ENCODE measurements around the gene SLC1A7.

The SLC1A7 gene

DNA sequence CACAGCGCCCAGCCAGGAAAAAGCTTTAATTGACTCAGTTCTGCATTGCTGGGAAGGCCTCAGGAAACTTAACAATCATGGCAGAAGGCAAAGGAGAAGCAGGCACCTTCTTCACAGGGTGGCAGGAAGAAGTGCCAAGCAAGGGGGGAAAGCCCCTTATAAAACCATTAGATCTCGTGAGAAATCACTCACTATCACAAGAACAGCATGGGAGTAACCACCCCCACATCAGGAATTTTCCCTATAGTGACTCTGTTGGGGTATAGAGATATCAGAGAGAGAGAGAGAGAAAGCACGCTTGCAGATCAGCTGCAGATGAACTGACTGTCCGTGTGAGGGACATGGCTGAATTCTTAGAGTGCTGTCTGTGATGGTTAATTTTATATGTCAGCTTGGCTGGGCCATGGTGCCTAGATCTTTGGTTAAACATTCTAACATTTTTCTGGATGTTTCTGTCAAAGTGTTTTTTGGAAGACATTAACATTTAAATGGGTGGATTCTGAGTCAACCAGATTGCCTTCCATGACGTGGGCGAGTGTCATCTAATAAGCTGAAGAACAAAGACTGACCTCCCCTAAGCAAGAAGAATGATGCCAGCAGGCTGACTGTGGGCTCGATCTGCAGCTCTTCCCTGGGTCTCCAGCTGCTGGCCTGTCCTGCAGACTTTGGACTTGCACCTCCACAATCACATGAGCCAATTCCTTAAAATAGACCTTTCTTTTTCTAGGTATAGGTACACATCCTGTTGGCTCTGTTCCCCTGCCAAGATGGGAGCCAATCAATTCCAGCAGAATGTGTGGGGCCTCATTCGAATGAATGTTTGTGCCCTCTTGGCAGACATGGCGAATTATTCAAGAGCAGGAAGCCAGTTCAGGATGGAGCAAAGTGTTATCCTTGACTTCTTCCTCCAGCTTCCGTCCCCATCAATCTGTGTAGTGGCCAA lies 32.8 kb upstream of the SLC1A7 start:
- no peak for DNase-seq
- Histone ChIP-seq H3K27me3 (replicated peaks in 2 of 5; ENCODE audit: control insufficient read depth in 4 of 5, insufficient read depth in 5 of 5, low read length in 4 of 5) (peaks cover 0 to 14% (median 4%) of the 10 kb centered on the region in 5 experiments), H3K9me3 (ENCODE audit: control extremely low read depth in 1 of 5, control insufficient read depth in 4 of 5, insufficient read depth in 2 of 5, low read depth in 1 of 5, low read length in 4 of 5) (no peaks in the 10 kb centered on the region), H3K27ac (ENCODE audit: insufficient read depth in 1 of 2, low read depth in 1 of 2, low read length in 2 of 2, poor library complexity in 1 of 2, severe bottlenecking in 2 of 2) (no peak overlapping the region), H3K4me3 (ENCODE audit: control insufficient read depth in 1 of 7, extremely low read depth in 1 of 7, insufficient read depth in 4 of 7, low read depth in 2 of 7, low read length in 6 of 7) (no peak overlapping the region), H3K4me1 (ENCODE audit: control extremely low read depth in 1 of 4, control insufficient read depth in 4 of 4, insufficient read depth in 4 of 4, low read length in 3 of 4) (no peaks in the 10 kb centered on the region), H3K36me3 (ENCODE audit: control insufficient read depth in 4 of 4, insufficient read depth in 4 of 4, low read length in 3 of 4) (no peaks in the 10 kb centered on the region)
- 92% methylated on average over 8 of the region's 10 CpGs for WGBS (ENCODE audit: insufficient coverage)
- ChIA-PET CTCF (interaction anchor here (2.4 kb wide), 1 partner anchor 10 kb away, joined by 8 read pairs; no protein-coding TSS in a partner anchor), POLR2A (no interaction called here)

DNA sequence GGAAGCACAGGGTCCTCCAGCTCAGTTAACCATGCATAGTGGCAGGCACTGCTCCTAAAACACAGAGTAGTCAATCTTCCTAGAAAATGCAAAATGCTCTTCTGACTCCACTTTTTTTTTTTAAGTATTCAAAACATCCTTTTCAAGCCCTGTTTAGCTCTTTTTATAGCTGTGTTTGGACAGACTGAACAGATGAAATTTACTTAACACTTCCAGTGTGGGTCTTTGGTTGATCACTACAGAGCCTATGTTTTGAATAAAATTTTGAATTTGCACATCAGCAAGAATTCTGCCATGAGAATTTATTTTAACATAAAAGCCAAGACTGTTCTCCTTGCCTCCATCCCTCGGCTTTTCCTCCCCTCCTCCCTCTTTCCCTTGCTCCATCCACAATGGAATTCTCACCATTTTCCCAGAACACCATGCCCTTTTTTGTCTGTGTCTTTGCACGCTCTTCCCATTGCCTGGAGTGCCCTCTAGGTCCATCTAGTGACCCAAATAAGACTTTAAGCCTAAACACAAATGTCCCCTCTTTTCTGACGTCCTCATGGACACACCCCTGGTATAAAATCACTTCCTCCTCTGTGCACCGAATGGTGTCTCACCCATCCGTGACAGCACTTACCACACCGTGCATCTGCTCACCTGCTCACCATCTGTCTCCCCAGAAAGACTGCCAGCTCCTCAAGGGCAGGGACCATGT lies 30.1 kb upstream of the SLC1A7 start:
- WGBS (ENCODE audit: insufficient coverage) = 39% methylated on average over 6 of the region's 6 CpGs
- H3K9me3 ChIP-seq (ENCODE audit: control extremely low read depth in 1 of 5, control insufficient read depth in 4 of 5, insufficient read depth in 2 of 5, low read depth in 1 of 5, low read length in 4 of 5) = no peaks in the 10 kb centered on the region
- H3K36me3 ChIP-seq (ENCODE audit: control insufficient read depth in 4 of 4, insufficient read depth in 4 of 4, low read length in 3 of 4) = no peaks in the 10 kb centered on the region
- DNase-seq = peak in 2 of 3 donors; percentile 17 to 36
- ChIA-PET CTCF (interaction anchor here (1.3 to 1.7 kb wide), 2 partner anchors 8 to 23 kb away, joined by 3 to 10 read pairs; no protein-coding TSS in a partner anchor), POLR2A (no interaction called here)
- H3K4me3 ChIP-seq (ENCODE audit: control insufficient read depth in 1 of 7, extremely low read depth in 1 of 7, insufficient read depth in 4 of 7, low read depth in 2 of 7, low read length in 6 of 7) = no peak overlapping the region
- H3K4me1 ChIP-seq (ENCODE audit: control extremely low read depth in 1 of 4, control insufficient read depth in 4 of 4, insufficient read depth in 4 of 4, low read length in 3 of 4) = no peaks in the 10 kb centered on the region
- peaks cover 0 to 6% (median 4%) of the 10 kb centered on the region in 5 experiments for H3K27me3 ChIP-seq (replicated peaks in 2 of 5; ENCODE audit: control insufficient read depth in 4 of 5, insufficient read depth in 5 of 5, low read length in 4 of 5)
- H3K27ac ChIP-seq (ENCODE audit: insufficient read depth in 1 of 2, low read depth in 1 of 2, low read length in 2 of 2, poor library complexity in 1 of 2, severe bottlenecking in 2 of 2) = no peak overlapping the region

DNA sequence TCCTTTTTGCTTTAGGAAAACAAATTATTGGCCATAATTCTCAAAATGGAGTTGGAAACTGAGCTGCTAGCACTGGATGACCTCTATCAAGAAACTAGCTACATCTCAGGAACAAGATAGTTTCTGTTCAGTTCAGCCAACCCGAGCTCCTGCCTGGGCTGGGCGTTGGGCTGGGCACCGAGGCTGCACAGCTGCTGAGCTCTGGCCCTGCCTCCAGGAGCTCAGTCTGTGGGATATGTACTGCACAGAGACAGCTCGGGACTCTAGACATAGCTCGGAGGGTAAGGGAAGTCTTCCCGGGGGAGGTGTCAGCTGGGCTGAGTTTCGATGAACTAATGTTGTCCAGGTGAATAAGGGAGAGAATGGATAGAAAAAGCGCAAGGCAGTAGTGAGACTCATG lies 24.5 kb upstream of the SLC1A7 start:
- CTCF ChIA-PET = interaction anchor here (1.2 to 1.5 kb wide), 3 partner anchors 9 to 176 kb away, joined by 3 read pairs; no protein-coding TSS in a partner anchor
- no peak for DNase-seq
- Histone ChIP-seq H3K27ac (ENCODE audit: insufficient read depth in 1 of 2, low read depth in 1 of 2, low read length in 2 of 2, poor library complexity in 1 of 2, severe bottlenecking in 2 of 2) (no peak overlapping the region), H3K4me3 (ENCODE audit: control insufficient read depth in 1 of 7, extremely low read depth in 1 of 7, insufficient read depth in 4 of 7, low read depth in 2 of 7, low read length in 6 of 7) (no peak overlapping the region), H3K9me3 (ENCODE audit: control extremely low read depth in 1 of 5, control insufficient read depth in 4 of 5, insufficient read depth in 2 of 5, low read depth in 1 of 5, low read length in 4 of 5) (no peaks in the 10 kb centered on the region), H3K36me3 (ENCODE audit: control insufficient read depth in 4 of 4, insufficient read depth in 4 of 4, low read length in 3 of 4) (no peaks in the 10 kb centered on the region), H3K27me3 (replicated peaks in 2 of 5; ENCODE audit: control insufficient read depth in 4 of 5, insufficient read depth in 5 of 5, low read length in 4 of 5) (peaks cover 0 to 4% (median 0%) of the 10 kb centered on the region in 5 experiments), H3K4me1 (ENCODE audit: control extremely low read depth in 1 of 4, control insufficient read depth in 4 of 4, insufficient read depth in 4 of 4, low read length in 3 of 4) (no peaks in the 10 kb centered on the region)
- WGBS (ENCODE audit: insufficient coverage) = 92% methylated on average over 7 of the region's 8 CpGs
- POLR2A ChIA-PET = no interaction called here

DNA sequence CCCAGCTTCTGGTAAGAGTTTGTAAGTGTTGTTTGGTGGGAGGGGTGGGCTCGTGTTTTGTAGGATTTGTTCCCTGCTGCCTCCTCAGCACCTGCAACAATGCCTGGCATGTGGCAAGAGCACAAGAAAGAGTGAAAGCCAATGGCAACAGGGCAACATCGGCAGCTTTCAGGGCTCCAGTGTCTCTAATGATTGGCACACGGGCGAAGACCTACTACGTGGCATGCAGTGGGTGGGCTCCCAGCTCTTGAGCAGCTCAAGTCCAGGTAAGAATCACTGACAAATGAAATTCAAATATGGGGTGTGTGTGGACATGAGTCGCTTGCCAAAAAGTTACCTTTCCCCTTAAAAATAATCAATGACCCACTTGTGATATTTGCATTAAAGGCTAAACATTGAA lies 23.9 kb upstream of the SLC1A7 start:
- 96% methylated on average over 4 of the region's 6 CpGs for WGBS (ENCODE audit: insufficient coverage)
- H3K27me3 ChIP-seq (replicated peaks in 2 of 5; ENCODE audit: control insufficient read depth in 4 of 5, insufficient read depth in 5 of 5, low read length in 4 of 5) = peaks cover 0 to 4% (median 0%) of the 10 kb centered on the region in 5 experiments
- no peak overlapping the region for H3K4me3 ChIP-seq (ENCODE audit: control insufficient read depth in 1 of 7, extremely low read depth in 1 of 7, insufficient read depth in 4 of 7, low read depth in 2 of 7, low read length in 6 of 7)
- no peaks in the 10 kb centered on the region for H3K36me3 ChIP-seq (ENCODE audit: control insufficient read depth in 4 of 4, insufficient read depth in 4 of 4, low read length in 3 of 4)
- CTCF ChIA-PET = interaction anchor here (1.2 to 1.5 kb wide), 2 partner anchors 9 to 18 kb away, joined by 3 read pairs; no protein-coding TSS in a partner anchor
- H3K9me3 ChIP-seq (ENCODE audit: control extremely low read depth in 1 of 5, control insufficient read depth in 4 of 5, insufficient read depth in 2 of 5, low read depth in 1 of 5, low read length in 4 of 5) = no peaks in the 10 kb centered on the region
- no peaks in the 10 kb centered on the region for H3K4me1 ChIP-seq (ENCODE audit: control extremely low read depth in 1 of 4, control insufficient read depth in 4 of 4, insufficient read depth in 4 of 4, low read length in 3 of 4)
- H3K27ac ChIP-seq (ENCODE audit: insufficient read depth in 1 of 2, low read depth in 1 of 2, low read length in 2 of 2, poor library complexity in 1 of 2, severe bottlenecking in 2 of 2) = no peak overlapping the region
- DNase-seq = no peak
- POLR2A ChIA-PET = no interaction called here

DNA sequence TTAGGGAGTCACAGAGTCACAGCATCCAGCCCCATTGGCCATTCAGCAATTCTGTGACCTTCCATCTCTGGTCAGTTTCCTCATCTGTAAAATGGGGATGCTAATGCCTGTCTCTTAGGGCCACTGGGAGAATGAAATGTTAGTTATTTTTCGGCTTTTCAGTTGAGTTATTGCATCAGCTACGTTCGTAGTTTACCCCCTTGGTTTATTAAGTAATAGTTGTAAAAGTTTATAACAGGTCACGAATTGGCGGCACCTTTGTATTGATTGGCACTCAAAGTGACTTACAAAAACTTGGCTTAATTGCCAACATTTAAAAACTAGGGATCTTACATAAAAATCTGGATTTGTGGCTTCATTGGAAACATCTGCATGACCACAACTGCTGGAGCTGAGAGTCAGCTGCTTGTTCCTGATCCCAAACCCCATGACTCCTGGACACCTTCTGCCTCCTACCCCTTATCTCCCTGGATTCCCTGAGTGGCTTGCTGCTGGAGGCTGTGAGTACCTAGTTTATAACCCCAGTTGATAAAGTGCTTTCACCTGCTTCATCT lies 23.0 kb upstream of the SLC1A7 start:
- Histone ChIP-seq H3K9me3 (ENCODE audit: control extremely low read depth in 1 of 5, control insufficient read depth in 4 of 5, insufficient read depth in 2 of 5, low read depth in 1 of 5, low read length in 4 of 5) (no peaks in the 10 kb centered on the region), H3K27ac (ENCODE audit: insufficient read depth in 1 of 2, low read depth in 1 of 2, low read length in 2 of 2, poor library complexity in 1 of 2, severe bottlenecking in 2 of 2) (no peak overlapping the region), H3K4me1 (ENCODE audit: control extremely low read depth in 1 of 4, control insufficient read depth in 4 of 4, insufficient read depth in 4 of 4, low read length in 3 of 4) (no peaks in the 10 kb centered on the region), H3K36me3 (ENCODE audit: control insufficient read depth in 4 of 4, insufficient read depth in 4 of 4, low read length in 3 of 4) (no peaks in the 10 kb centered on the region), H3K4me3 (ENCODE audit: control insufficient read depth in 1 of 7, extremely low read depth in 1 of 7, insufficient read depth in 4 of 7, low read depth in 2 of 7, low read length in 6 of 7) (no peak overlapping the region), H3K27me3 (replicated peaks in 2 of 5; ENCODE audit: control insufficient read depth in 4 of 5, insufficient read depth in 5 of 5, low read length in 4 of 5) (peaks cover 0 to 4% (median 0%) of the 10 kb centered on the region in 5 experiments)
- 100% methylated on average over 3 of the region's 5 CpGs for WGBS (ENCODE audit: insufficient coverage)
- ChIA-PET POLR2A (no interaction called here), CTCF (no interaction called here)
- DNase-seq = no peak

DNA sequence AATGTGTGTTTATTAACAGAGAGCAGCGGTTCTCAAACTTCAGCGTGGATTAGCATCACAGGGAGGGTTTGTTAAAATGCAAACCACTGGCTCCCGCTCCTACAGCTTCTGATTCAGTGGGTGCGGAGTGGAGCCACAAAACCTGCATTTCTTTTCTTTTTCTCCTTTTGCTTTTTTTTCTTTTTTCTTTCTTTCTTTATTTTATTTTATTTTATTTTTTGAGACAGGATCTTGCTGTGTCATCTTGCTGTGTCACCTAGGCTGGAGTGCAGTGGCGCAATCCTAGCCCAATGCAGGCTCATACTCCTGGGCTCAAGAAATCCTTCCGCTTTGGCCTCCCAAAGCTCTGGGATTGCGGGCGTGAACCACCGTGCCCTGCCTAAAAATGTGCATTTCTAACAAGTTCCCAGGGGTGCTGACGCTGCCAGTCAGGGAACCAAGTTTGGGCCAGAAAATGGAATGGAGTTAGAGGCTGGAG lies 20.9 kb upstream of the SLC1A7 start:
- H3K27me3 ChIP-seq (replicated peaks in 2 of 5; ENCODE audit: control insufficient read depth in 4 of 5, insufficient read depth in 5 of 5, low read length in 4 of 5) = peaks cover 0 to 4% (median 0%) of the 10 kb centered on the region in 5 experiments
- no peak overlapping the region for H3K27ac ChIP-seq (ENCODE audit: insufficient read depth in 1 of 2, low read depth in 1 of 2, low read length in 2 of 2, poor library complexity in 1 of 2, severe bottlenecking in 2 of 2)
- ChIA-PET POLR2A (interaction anchor here (0.6 kb wide), 1 partner anchor 146 kb away, joined by 3 read pairs; no protein-coding TSS in a partner anchor), CTCF (no interaction called here)
- H3K4me3 ChIP-seq (ENCODE audit: control insufficient read depth in 1 of 7, extremely low read depth in 1 of 7, insufficient read depth in 4 of 7, low read depth in 2 of 7, low read length in 6 of 7) = no peak overlapping the region
- no peaks in the 10 kb centered on the region for H3K36me3 ChIP-seq (ENCODE audit: control insufficient read depth in 4 of 4, insufficient read depth in 4 of 4, low read length in 3 of 4)
- DNase-seq = peak in 2 of 3 donors; percentile 14
- H3K4me1 ChIP-seq (ENCODE audit: control extremely low read depth in 1 of 4, control insufficient read depth in 4 of 4, insufficient read depth in 4 of 4, low read length in 3 of 4) = no peaks in the 10 kb centered on the region
- 92% methylated on average over 6 of the region's 10 CpGs for WGBS (ENCODE audit: insufficient coverage)
- no peaks in the 10 kb centered on the region for H3K9me3 ChIP-seq (ENCODE audit: control extremely low read depth in 1 of 5, control insufficient read depth in 4 of 5, insufficient read depth in 2 of 5, low read depth in 1 of 5, low read length in 4 of 5)
